Neural cell (in vitro differentiated cells): Measurements from ENCODE around the gene GNG12. TPM values are rescaled to one million over a fixed set of nuclear protein-coding genes. Genes with fewer than 3 reads are reported as not detected.

Experiments
- H2AFZ ChIP-seq: fragments of 200-600, 300-800 bp; sonication (generic), shearing (Covaris generic); 2 replicates; pipeline ENCODE4 v1.6.0; 2014; ENCODE audit warnings: low read depth, mild to moderate bottlenecking, antibody characterized with exemption, low read length, moderate library complexity
- H3F3A ChIP-seq: fragments of 200-600 bp; shearing (Covaris generic); 2 replicates; pipeline ENCODE4 v1.6.1; 2016; ENCODE audit warnings: mild to moderate bottlenecking, moderate library complexity, mixed read lengths, antibody characterized with exemption, low read length; ENCODE audit not compliant: insufficient read depth, poor library complexity, severe bottlenecking
- H3K27ac ChIP-seq: fragments of 200-600, 300-800 bp; sonication (generic), shearing (Covaris generic); 2 replicates; pipeline ENCODE4 v1.5.1; 2014; ENCODE audit warnings: mild to moderate bottlenecking, low read length, moderate library complexity
- H3K27me3 ChIP-seq: fragments of 300-800, 200-600 bp; sonication (generic), shearing (Covaris generic); 2 replicates; pipeline ENCODE4 v1.6.0; 2014; ENCODE audit warnings: mild to moderate bottlenecking, low read depth, low read length, moderate library complexity; ENCODE audit not compliant: insufficient read depth
- H3K36me3 ChIP-seq: fragments of 300-800, 200-600 bp; sonication (generic), shearing (Covaris generic); 2 replicates; pipeline ENCODE4 v1.5.1; 2014; ENCODE audit warnings: mild to moderate bottlenecking, antibody characterized with exemption, low read length, moderate library complexity; ENCODE audit not compliant: insufficient read depth
- H3K4me2 ChIP-seq: fragments of 300-800, 200-600 bp; sonication (generic), shearing (Covaris generic); 2 replicates; pipeline ENCODE4 v1.6.0; 2014; ENCODE audit warnings: mild to moderate bottlenecking, low read length
- H3K4me3 ChIP-seq: fragments of 300-800, 200-600 bp; sonication (generic), shearing (Covaris generic); 2 replicates; pipeline ENCODE4 v1.5.1; 2014; ENCODE audit warnings: mild to moderate bottlenecking, low read length, moderate library complexity
- H3K79me2 ChIP-seq: fragments of 200-600 bp; shearing (Covaris generic); replicated peaks from 2 replicates; pipeline ENCODE4 v1.6.0; 2014; ENCODE audit warnings: mild to moderate bottlenecking, low read length, moderate library complexity; ENCODE audit not compliant: insufficient read depth
- H3K9ac ChIP-seq: fragments of 300-800, 200-600 bp; sonication (generic), shearing (Covaris generic); 2 replicates; pipeline ENCODE4 v1.6.1; 2016; ENCODE audit warnings: mild to moderate bottlenecking, low read length, mixed read lengths
- H3K9me2 ChIP-seq: fragments of 200-600 bp; shearing (Covaris generic); 2 replicates; pipeline ENCODE4 v1.6.1; 2016; ENCODE audit warnings: mild to moderate bottlenecking, low read length, mixed read lengths; ENCODE audit not compliant: insufficient read depth
- H3K9me3 ChIP-seq: fragments of 200-600, 300-800 bp; sonication (generic), shearing (Covaris generic); 2 replicates; pipeline ENCODE4 v1.6.1; 2016; ENCODE audit warnings: mild to moderate bottlenecking, mixed run types, low read length, moderate library complexity, mixed read lengths
- H4K20me1 ChIP-seq: fragments of 200-600 bp; shearing (Covaris generic); 2 replicates; pipeline ENCODE4 v1.6.1; 2016; ENCODE audit warnings: mild to moderate bottlenecking, mixed run types; ENCODE audit not compliant: insufficient read depth
- EP300 ChIP-seq: fragments of 450-650 bp; conservative IDR thresholded peaks from 2 replicates; pipeline ENCODE4 v1.6.1; 2014; ENCODE audit warnings: antibody characterized with exemption, mild to moderate bottlenecking, moderate library complexity; ENCODE audit not compliant: poor library complexity, severe bottlenecking
- EZH2 ChIP-seq: fragments of 200-600, 300-800 bp; shearing (Covaris generic), sonication (generic); IDR thresholded peaks from 2 replicates; pipeline ENCODE4 v1.6.1; 2014; ENCODE audit warnings: antibody characterized with exemption, low read length, borderline replicate concordance, mild to moderate bottlenecking; ENCODE audit not compliant: insufficient read depth, poor library complexity, severe bottlenecking
- MXI1 ChIP-seq: fragments of 450-650 bp; conservative IDR thresholded peaks from 2 replicates; pipeline ENCODE4 v1.6.1; 2014; ENCODE audit warnings: antibody characterized with exemption, mild to moderate bottlenecking; ENCODE audit not compliant: poor library complexity, severe bottlenecking
- POLR2AphosphoS5 ChIP-seq: IDR thresholded peaks from 2 replicates; pipeline ENCODE4 v1.6.1; 2012
- RAD21 ChIP-seq: fragments of 450-650 bp; conservative IDR thresholded peaks from 2 replicates; pipeline ENCODE4 v1.6.1; 2014; ENCODE audit warnings: antibody characterized with exemption, mild to moderate bottlenecking, moderate library complexity
- REST ChIP-seq: IDR thresholded peaks from 2 replicates; pipeline ENCODE4 v1.6.1; 2012; ENCODE audit warnings: borderline replicate concordance
- SMC3 ChIP-seq: fragments of 450-650 bp; conservative IDR thresholded peaks from 2 replicates; pipeline ENCODE4 v1.6.1; 2014; ENCODE audit warnings: antibody characterized with exemption, mild to moderate bottlenecking, moderate library complexity; ENCODE audit not compliant: poor library complexity
- TAF1 ChIP-seq: IDR thresholded peaks from 2 replicates; pipeline ENCODE4 v1.6.1; 2012; ENCODE audit warnings: low read depth
- polyA plus RNA-seq: library from polyadenylated mRNA; depleted of rRNA; stranded (reverse); fragments of >200 nt; gene quantifications from 2 replicates; pipeline ENCODE4 v1.2.3, GENCODE V29; 2014
- TF ChIP-seq, protein P1 (sequence below): fragments of 450-650 bp; IDR thresholded peaks from 2 replicates; pipeline ENCODE4 v1.5.1; 2014; ENCODE audit warnings: antibody characterized with exemption, mild to moderate bottlenecking, moderate library complexity; ENCODE audit not compliant: poor library complexity, severe bottlenecking

GNG12 gene
- polyA plus RNA-seq, 1 donor from 2014 or later = 0.35 TPM

DNA sequence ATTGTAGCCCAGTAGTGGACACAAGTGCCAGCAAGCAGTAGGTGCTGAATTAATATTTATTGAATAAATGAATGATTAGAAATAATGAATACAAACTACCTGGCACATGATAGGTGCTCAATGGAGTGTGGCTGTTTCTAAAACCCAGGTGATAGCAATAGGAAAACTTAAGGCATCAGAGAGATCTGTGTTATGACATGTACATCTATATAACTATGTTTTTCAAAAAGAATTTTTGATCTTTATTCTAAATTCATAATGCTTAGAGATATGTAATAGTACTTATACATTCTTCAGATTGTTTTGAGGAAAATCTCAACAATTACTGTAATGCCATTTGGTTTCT, 143.3 kb downstream of the GNG12 start:
- H3K36me3 ChIP-seq = no peaks in the 10 kb centered on the region
- TF ChIP-seq REST (no peak), TAF1 (no peak), SMC3 (no peak)
- peaks cover 8% of the 10 kb centered on the region for H3K79me2 ChIP-seq
- H3K27ac ChIP-seq = no peak overlapping the region
- H2AFZ ChIP-seq = no peak overlapping the region
- H3K9me2 ChIP-seq = no peaks in the 10 kb centered on the region
- H3K4me3 ChIP-seq = no peak overlapping the region
- H3K27me3 ChIP-seq = no peaks in the 10 kb centered on the region
- no peak overlapping the region for H3K9ac ChIP-seq
- H3K4me2 ChIP-seq = no peak overlapping the region
- no peaks in the 10 kb centered on the region for H3F3A ChIP-seq
- no peaks in the 10 kb centered on the region for H4K20me1 ChIP-seq
- H3K9me3 ChIP-seq = no peaks in the 10 kb centered on the region

DNA sequence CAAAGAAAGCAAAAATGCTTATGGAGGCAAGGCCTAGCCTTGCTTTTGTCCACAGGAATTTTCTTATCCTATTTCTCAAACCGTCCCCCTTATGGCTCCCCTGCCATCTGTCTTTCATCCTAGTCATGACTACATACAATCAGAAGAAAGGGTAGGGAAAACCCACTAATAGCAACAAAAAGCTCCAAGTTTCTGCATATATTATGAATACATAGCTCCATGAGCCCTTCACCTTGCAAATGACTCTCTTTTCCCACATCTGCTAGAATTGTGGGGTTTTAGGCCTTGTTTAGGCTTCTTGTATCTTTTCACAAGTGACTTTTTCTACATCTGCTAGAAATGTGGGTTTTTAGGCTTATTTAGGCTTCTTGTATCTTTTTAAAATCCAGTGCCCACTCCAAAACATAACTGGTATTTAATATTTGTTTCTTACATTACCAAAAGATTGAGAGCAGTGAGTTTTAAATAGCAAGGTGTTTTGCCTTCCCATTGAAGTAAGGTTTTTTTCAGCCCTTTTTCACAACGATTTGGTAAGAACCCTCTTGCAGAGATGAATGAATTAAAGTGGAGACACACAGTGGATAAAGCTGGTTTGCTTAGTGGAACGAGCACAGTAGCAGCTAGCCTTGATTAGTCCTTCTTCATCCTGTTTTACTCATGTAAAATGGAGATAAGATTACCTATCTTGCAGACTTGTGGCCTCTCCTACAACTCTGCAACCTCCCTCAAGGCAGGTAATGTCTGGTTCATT, 143.8 kb downstream of the GNG12 start:
- Histone ChIP-seq H3K4me2 (no peak overlapping the region), H3K27ac (no peak overlapping the region), H2AFZ (no peak overlapping the region), H3K9ac (no peak overlapping the region), H3K36me3 (no peaks in the 10 kb centered on the region), H3K9me3 (no peaks in the 10 kb centered on the region), H3K79me2 (peaks cover 8% of the 10 kb centered on the region), H3F3A (no peaks in the 10 kb centered on the region), H3K27me3 (no peaks in the 10 kb centered on the region), H4K20me1 (no peaks in the 10 kb centered on the region), H3K4me3 (no peak overlapping the region), H3K9me2 (no peaks in the 10 kb centered on the region)
- no peak for TF ChIP-seq POLR2AphosphoS5
- no peak for TF ChIP-seq TAF1
- no peak for TF ChIP-seq EZH2
- no peak for TF ChIP-seq RAD21
- TF ChIP-seq EP300 = no peak
- TF ChIP-seq SMC3 = no peak
- no peak for TF ChIP-seq REST
- TF ChIP-seq, protein P1, sequence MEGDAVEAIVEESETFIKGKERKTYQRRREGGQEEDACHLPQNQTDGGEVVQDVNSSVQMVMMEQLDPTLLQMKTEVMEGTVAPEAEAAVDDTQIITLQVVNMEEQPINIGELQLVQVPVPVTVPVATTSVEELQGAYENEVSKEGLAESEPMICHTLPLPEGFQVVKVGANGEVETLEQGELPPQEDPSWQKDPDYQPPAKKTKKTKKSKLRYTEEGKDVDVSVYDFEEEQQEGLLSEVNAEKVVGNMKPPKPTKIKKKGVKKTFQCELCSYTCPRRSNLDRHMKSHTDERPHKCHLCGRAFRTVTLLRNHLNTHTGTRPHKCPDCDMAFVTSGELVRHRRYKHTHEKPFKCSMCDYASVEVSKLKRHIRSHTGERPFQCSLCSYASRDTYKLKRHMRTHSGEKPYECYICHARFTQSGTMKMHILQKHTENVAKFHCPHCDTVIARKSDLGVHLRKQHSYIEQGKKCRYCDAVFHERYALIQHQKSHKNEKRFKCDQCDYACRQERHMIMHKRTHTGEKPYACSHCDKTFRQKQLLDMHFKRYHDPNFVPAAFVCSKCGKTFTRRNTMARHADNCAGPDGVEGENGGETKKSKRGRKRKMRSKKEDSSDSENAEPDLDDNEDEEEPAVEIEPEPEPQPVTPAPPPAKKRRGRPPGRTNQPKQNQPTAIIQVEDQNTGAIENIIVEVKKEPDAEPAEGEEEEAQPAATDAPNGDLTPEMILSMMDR = no peak
- TF ChIP-seq MXI1 = no peak
